Mucosa of rectum (tissue), 2 donors: ENCODE results near the gene BRD3.

ENCODE experiments used
- H3K27ac ChIP-seq, 2 donors: one replicate each; pipeline ENCODE4 v1.7.0; 2013; ENCODE audit warnings: inconsistent platforms in 2 of 2, low read depth in 2 of 2, low read length in 2 of 2
- H3K27me3 ChIP-seq, 2 donors: one replicate each; pipeline ENCODE4 v1.7.0; 2013; ENCODE audit warnings: low read length in 2 of 2; ENCODE audit not compliant: control insufficient read depth in 2 of 2, insufficient read depth in 2 of 2
- H3K36me3 ChIP-seq, 2 donors: one replicate each; pipeline ENCODE4 v1.7.0; 2013; ENCODE audit warnings: low read length in 2 of 2; ENCODE audit not compliant: control insufficient read depth in 2 of 2, insufficient read depth in 2 of 2
- H3K4me1 ChIP-seq, 2 donors: one replicate each; pipeline ENCODE4 v1.7.0; 2013; ENCODE audit warnings: low read length in 2 of 2, mild to moderate bottlenecking in 1 of 2; ENCODE audit not compliant: control insufficient read depth in 2 of 2, insufficient read depth in 2 of 2
- H3K4me3 ChIP-seq, 2 donors: one replicate each; pipeline ENCODE4 v1.7.0; 2013; ENCODE audit warnings: low read length in 2 of 2
- H3K9ac ChIP-seq, 2 donors: one replicate each; pipeline ENCODE4 v1.7.0; 2013; ENCODE audit warnings: low read length in 2 of 2, low read depth in 1 of 2, mild to moderate bottlenecking in 1 of 2
- H3K9me3 ChIP-seq, 2 donors: one replicate each; pipeline ENCODE4 v1.7.0; 2013; ENCODE audit warnings: low read length in 2 of 2; ENCODE audit not compliant: control insufficient read depth in 2 of 2
- donor health status: healthy.
- donor health status: Normal muscosa, but diverticular disease.

Gene BRD3

DNA sequence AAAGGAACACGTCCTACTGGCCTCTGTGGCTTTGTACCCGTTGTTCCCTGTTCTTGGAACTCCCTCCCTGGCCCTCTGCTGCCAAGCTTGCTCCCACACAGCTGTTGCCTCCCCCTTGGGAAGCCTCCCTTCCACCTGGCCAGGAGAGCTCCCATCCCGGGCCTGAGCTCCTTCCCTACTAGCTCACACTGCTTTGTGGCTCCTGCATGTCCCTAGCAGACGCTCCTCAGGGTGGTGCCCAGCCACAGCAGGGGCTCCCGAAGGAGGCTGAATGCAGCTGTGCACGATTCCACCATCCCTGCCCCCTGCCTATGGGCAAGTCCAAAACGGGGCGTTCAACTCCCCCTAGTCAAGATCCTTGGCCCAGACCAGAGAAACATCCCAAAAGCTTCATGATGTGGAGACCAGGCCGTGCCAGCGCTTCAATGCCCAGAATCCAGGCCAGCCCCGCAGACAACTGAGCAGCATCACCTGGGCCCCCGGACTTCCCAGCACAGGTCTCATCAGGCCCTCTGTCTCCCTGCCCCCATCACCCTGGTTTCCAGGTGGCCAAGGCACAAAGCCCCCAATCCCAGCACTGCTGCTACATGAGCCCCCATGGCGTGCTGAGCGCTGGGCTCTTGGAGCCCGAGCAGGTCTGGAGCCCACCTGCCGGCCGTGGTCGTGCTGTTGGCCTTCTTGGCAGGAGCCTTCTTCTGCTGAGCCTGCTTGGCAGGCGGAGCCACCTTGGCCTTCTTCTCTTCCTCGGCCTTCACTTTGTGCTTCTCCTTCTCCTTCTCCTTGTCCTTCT lies 28.2 kb downstream of the BRD3 start:
- Histone ChIP-seq H3K9ac (no peak overlapping the region), H3K36me3 (peaks cover 32 to 52% of the 10 kb centered on the region in 2 donors), H3K27me3 (no peaks in the 10 kb centered on the region)

DNA sequence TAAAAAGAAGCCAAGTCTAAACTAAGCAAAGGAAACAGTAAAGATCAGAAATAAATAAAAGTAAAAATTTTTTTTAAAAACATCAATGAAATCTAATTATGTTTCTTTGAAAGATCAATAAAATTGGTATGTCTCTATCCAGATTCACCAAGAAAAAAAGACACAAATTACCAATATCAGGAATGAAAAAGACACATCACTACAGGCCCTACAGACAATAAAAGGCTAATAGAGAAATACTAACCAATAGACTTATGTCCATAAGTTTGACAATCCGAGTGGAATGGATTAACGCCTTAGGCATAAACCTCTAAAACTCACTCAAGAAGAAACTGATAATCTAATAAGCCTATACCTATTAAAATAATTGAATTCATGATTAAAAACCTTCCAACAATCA lies 30.2 kb downstream of the BRD3 start:
- Histone ChIP-seq H3K4me3 (no peak overlapping the region), H3K27ac (no peak overlapping the region), H3K9me3 (no peaks in the 10 kb centered on the region), H3K9ac (no peak overlapping the region), H3K36me3 (peaks cover 42 to 57% of the 10 kb centered on the region in 2 donors), H3K27me3 (no peaks in the 10 kb centered on the region), H3K4me1 (peaks cover 3 to 5% of the 10 kb centered on the region in 2 donors)

More for the DNA sequence above, 28.2 kb downstream of the BRD3 start:
- H3K4me1 ChIP-seq = peaks cover 3 to 5% of the 10 kb centered on the region in 2 donors
- no peaks in the 10 kb centered on the region for H3K9me3 ChIP-seq
- H3K27ac ChIP-seq = no peak overlapping the region
- no peak overlapping the region for H3K4me3 ChIP-seq

DNA sequence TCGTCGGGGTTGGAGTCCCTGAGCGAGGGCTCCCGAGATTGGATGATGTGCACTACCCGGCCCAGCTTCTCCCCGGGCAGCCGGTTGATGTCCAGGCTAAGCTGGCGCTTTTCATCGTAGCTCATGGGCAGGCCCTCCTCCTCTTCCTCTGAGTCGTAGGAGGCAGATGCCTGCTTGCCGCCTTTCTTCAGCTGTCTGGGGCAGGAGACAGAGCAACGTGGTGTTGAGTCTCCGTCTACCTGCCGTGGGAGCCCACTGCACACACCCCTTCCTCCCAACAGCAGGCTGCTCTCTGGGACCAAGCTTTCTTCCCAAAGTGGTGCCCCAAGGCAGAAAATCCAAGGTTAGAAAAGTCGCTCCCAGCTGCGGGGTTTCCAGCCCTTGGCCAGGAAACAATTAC lies 31.7 kb downstream of the BRD3 start:
- peaks cover 43 to 57% of the 10 kb centered on the region in 2 donors for H3K36me3 ChIP-seq
- H3K9me3 ChIP-seq = no peaks in the 10 kb centered on the region
- H3K27ac ChIP-seq = no peak overlapping the region
- H3K27me3 ChIP-seq = no peaks in the 10 kb centered on the region
- H3K4me1 ChIP-seq = peaks cover 3 to 5% of the 10 kb centered on the region in 2 donors
- no peak overlapping the region for H3K9ac ChIP-seq
- no peak overlapping the region for H3K4me3 ChIP-seq

DNA sequence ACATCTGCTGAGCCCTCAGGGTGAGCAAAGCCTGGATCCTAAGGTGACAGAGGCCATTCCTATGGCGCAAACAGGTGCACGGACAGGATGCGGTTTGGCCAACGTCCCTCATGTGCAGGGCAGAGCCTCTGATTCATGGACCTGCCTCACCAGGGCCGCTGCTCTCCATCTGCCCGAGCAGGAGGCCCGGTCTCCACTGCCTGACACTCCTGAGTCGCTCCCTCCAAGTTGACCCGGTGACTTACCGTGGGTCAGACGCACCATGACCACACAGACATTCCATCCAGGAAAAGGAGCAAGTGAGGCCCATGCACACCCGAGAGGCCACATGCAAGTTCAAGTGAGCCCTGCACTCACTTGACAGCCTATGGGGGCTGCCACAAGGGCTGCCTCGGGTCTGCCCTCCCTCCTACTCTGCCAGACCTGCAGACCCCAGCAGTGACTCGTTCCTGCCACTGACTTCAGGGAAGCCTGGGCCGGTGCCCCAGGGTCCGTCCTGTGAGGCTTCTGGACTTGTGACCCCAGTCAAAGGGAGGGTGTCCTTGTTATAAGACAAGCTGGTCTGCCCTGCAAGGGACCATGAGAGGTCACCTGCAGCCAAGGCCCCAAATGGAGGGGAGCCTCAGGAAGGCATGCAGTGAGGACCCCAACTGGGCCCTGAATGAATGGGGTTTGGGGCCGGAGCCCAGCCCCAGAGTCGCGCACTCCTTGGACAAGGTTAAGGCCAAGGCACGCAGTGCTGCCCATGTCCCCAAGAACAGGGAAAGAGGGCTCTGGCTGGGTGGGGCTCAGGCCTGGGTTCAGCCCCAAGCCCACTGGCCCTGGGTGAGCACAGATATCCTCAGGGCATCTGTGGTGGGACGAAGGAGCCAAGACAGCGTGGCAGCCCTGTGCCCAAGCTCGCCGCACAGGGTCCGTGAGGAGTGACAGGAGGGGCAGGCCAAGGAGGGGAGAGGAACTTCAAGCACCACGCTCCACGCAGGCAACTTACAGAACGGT lies 32.5 kb downstream of the BRD3 start:
- no peaks in the 10 kb centered on the region for H3K27me3 ChIP-seq
- no peak overlapping the region for H3K27ac ChIP-seq
- H3K4me3 ChIP-seq = no peak overlapping the region
- no peaks in the 10 kb centered on the region for H3K9me3 ChIP-seq
- H3K36me3 ChIP-seq = peaks cover 42 to 58% of the 10 kb centered on the region in 2 donors
- H3K4me1 ChIP-seq = no peaks in the 10 kb centered on the region
- no peak overlapping the region for H3K9ac ChIP-seq

DNA sequence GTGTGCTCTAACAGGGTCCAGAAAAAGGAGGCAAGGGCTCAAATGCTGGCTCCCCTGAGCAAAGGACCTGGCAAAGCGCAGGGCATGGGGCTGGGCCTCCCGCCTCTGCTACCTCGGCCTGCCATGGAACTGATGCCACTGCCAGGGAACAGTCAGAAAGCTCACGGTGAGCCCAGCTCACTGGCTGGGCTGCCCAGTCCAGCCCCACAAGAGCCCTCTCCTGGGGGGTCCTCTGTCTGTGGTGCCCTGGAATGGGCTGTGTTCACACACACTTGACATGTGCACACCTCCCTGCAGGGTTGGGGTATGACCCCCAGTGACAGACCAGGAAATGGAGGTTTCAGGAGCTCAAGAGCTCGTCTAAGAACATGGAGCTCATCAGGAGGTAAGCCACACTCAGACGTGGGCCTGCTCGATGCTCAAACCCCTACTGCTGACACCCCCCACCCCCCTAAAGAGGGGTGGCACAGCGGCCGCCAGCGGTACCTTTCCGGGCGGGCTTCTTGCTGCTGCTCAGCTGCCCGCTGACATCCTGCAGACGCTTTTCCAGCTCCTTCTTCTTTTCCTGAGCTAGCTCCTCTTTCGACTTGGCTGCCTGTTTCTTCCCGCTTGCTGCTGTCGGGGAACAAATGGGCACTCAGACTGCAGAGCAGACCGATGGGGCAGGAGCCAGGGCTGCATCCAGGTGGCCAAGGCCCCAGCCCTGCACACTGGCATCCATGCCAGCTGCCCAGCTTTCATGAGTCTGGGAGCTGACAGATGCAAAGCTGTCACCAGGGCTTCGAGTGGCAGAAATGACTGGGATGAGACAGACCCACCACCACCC lies 33.4 kb downstream of the BRD3 start:
- Histone ChIP-seq H3K36me3 (peaks cover 42 to 52% of the 10 kb centered on the region in 2 donors), H3K4me1 (no peaks in the 10 kb centered on the region), H3K4me3 (no peak overlapping the region), H3K9ac (no peak overlapping the region), H3K9me3 (no peaks in the 10 kb centered on the region), H3K27ac (no peak overlapping the region), H3K27me3 (no peaks in the 10 kb centered on the region)

DNA sequence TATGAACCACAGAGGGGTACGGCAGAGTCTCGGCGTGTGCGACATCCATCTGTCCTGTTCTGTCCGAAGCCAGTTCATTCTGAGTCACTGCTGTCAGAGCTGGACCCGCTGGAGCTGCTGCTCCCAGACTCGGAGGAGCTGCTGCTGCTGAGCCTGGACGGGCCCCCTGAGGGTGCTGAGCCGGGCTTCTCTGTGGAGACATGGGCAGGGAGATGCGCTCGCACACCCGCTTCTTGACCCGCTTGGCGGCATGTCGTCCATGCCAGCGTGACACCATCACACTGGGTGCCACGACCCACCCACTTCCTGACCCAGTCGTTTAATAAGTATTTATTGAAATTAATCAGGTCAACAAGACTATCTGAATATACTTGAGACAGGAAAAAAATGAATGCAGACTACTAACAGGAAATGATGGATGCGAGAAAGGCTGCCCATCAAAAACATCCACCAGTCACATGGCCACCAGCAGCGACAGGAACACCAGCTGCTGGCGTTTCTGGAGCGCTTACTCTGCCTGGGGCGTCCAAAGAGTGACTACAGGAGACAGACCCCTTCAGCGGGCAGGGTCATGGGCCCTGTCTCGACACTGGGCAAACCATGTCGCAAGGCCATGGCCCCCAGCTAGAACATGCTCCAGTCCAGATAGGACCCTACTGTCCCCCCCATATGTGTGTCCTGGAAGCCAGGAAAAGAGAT lies 34.2 kb downstream of the BRD3 start:
- Histone ChIP-seq H3K36me3 (peaks cover 39 to 45% of the 10 kb centered on the region in 2 donors), H3K4me3 (no peak overlapping the region), H3K27me3 (no peaks in the 10 kb centered on the region), H3K4me1 (no peaks in the 10 kb centered on the region), H3K27ac (no peak overlapping the region), H3K9ac (no peak overlapping the region), H3K9me3 (no peaks in the 10 kb centered on the region)

DNA sequence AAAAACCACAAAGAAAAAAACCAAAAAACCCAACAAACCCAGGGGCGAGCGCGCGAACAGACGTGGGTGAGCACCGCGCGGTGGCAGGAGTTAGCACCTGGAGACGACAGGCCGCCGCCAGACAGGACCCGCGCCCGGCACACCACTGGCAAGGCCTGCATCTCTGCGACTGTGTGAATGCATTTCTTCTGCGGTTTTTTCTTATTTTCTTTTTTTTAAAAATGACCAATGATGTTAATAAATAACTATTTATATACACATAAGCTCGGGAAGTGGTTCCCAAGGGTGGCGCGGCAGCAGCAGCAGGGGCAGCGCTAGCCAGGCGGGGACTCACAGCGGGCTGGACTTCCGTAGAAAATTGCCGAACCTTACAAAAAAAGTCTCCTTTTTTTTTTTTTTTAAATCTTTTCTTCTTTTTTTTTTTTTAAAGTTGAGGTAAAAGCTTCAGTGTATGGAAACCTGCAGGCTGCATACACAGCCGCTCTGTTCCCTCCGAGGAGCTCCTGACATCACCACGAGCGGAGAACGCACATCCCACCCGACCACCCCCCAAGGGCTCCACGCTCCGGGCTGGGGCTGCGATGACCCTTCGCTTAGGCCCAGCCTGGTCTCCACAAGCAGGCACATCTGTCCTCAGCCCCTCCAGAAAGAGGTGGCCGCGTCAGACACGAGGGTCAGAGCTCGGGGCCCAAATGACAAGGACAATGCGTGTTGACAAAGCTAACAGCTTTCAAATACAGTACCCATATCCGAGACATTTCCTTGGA lies 35.2 kb downstream of the BRD3 start:
- no peak overlapping the region for H3K27ac ChIP-seq
- H3K9ac ChIP-seq = no peak overlapping the region
- H3K36me3 ChIP-seq = peaks cover 39 to 45% of the 10 kb centered on the region in 2 donors

DNA sequence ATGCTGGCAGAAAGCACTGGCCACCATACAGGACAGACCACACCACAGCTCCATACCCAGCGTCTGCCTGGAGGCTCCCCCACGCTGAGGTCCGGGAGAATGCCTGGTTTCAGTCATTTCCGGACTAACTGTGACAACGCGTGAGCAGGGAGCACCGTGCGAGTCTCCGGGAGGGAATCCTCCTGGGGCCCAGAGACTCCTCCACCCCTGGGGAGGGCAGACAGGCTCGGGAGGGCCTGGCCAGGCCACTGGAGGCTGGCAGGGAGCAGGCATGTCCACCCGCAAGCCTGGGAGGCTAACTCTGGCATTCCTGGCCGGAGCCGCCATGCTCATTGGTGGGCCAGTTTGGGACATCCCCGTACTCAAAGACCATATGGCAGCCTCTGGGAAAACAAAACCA lies 36.0 kb downstream of the BRD3 start:
- Histone ChIP-seq H3K9me3 (no peaks in the 10 kb centered on the region), H3K4me1 (no peaks in the 10 kb centered on the region), H3K36me3 (peaks cover 39 to 45% of the 10 kb centered on the region in 2 donors), H3K27me3 (no peaks in the 10 kb centered on the region), H3K27ac (no peak overlapping the region), H3K4me3 (no peak overlapping the region), H3K9ac (no peak overlapping the region)

More for the DNA sequence above, 35.2 kb downstream of the BRD3 start:
- H3K4me1 ChIP-seq = no peaks in the 10 kb centered on the region
- H3K27me3 ChIP-seq = no peaks in the 10 kb centered on the region
- H3K4me3 ChIP-seq = no peak overlapping the region
- no peaks in the 10 kb centered on the region for H3K9me3 ChIP-seq
